ENCODE measurements around the gene RABAC1. TPM values are rescaled to one million over a fixed set of nuclear protein-coding genes. Genes with fewer than 3 reads are reported as not detected.

RABAC1 gene
- total and polyA plus RNA-seq, 2 of the 4 experiments (the other 2 are of a cell fraction), result 117 to 276 TPM

- no peak for TF ChIP-seq MXI1 (IDR thresholded peaks at IDR 0.05; ENCODE audit: borderline replicate concordance, low read depth, low read length)
These were observed 49.4 kb downstream of the RABAC1 start (continued) for GRCh38 chr19:41909706-41910105.

GRCh38 chr19:41908724-41909464, 50.2 kb downstream of the RABAC1 start:
- Histone ChIP-seq H3K56ac (ENCODE audit: extremely low read depth, insufficient read depth, low read length) (no peak overlapping the region), H3K27me3 (ENCODE audit: control insufficient read depth, insufficient read depth, low read length) (peaks cover 33% of the 10 kb centered on the region), H2AK9ac (replicated peaks; ENCODE audit: low read depth, low read length, poor library complexity) (peak overlapping the region; percentile 8), H3K14ac (replicated peaks; ENCODE audit: low read depth, low read length) (no peak overlapping the region), H3K9me1 (ENCODE audit: insufficient read depth, low read length) (no peaks in the 10 kb centered on the region; the same call in 1 of the 2 replicates), H3K36me3 (ENCODE audit: control insufficient read depth, insufficient read depth, low read length) (peaks cover 31% of the 10 kb centered on the region), H2BK15ac (ENCODE audit: low read depth, low read length) (no peak overlapping the region), H3K79me1 (ENCODE audit: low read depth in 1 of 2, low read length in 2 of 2) (0 out of 4 replicates have a peak, but pooled peaks cover 0 to 3% of the 10 kb centered on the region in 2 experiments), H4K8ac (ENCODE audit: low read depth in 2 of 2, low read length in 2 of 2) (no peak overlapping the region), H4K5ac (ENCODE audit: low read depth, low read length) (no peak overlapping the region), H4K91ac (ENCODE audit: insufficient read depth, low read depth, low read length) (no peak overlapping the region), H3K4me3 (ENCODE audit: insufficient read depth, low read depth, low read length) (no peak overlapping the region), H2AK5ac (ENCODE audit: low read depth, low read length) (no peak overlapping the region), H3K18ac (ENCODE audit: low read depth, low read length) (no peak overlapping the region), H3K9ac (ENCODE audit: low read depth, low read length) (no peak overlapping the region), H3K4ac (ENCODE audit: low read depth, low read length) (no peak overlapping the region), H3K27ac (ENCODE audit: insufficient read depth, low read length) (no peak overlapping the region), H3K23ac (ENCODE audit: low read depth, low read length) (no peak overlapping the region), H2AFZ (replicated peaks; ENCODE audit: low read length, poor library complexity) (no peak overlapping the region), H2BK20ac (ENCODE audit: low read depth, low read length) (no peak overlapping the region), H2BK120ac (ENCODE audit: low read depth, low read length) (no peak overlapping the region), H4K20me1 (ENCODE audit: insufficient read depth, low read length) (peaks cover 27% of the 10 kb centered on the region), H3K9me3 (ENCODE audit: control insufficient read depth, insufficient read depth, low read length) (no peaks in the 10 kb centered on the region), H3K4me2 (ENCODE audit: low read depth, low read length) (no peak overlapping the region), H3K4me1 (ENCODE audit: control insufficient read depth, insufficient read depth, low read length) (no peaks in the 10 kb centered on the region), H2BK5ac (ENCODE audit: low read depth, low read length, poor library complexity, severe bottlenecking) (no peak overlapping the region)
- no TSS peak for BruUV-seq (replicated peaks)
- ChIA-PET CTCF (no interaction called here), POLR2A (ENCODE audit: unreplicated experiment) (no interaction called here)
- DNase-seq (no peak), ATAC-seq (ENCODE audit: low read depth) (no peak)
- dilution Hi-C loops (cut with HindIII; ENCODE audit: low sequenced_read_pairs, unreplicated experiment), result no loop called here
- intact Hi-C loops (cut with micrococcal nuclease), result no loop called here
- WGBS, 2 experiments (ENCODE audit: extremely low coverage in 2 of 2, insufficient read length in 1 of 2), result 70% methylated on average over 3 of the region's 11 CpGs; no CpG with 5 or more reads in 1 of the 2 experiments
- TF ChIP-seq SMC3 (IDR thresholded peaks at IDR 0.05; ENCODE audit: low read depth, low read length), result no peak
- in situ Hi-C loops (cut with MboI; ENCODE audit: low sequenced_read_pairs), result no loop called here

Measured in IMR-90 (cell line).